Peyer's patch (tissue), 4 donors: ENCODE results near the gene ZNF425.
"Not testable (repeated sequence)": the region's sequence is repeated elsewhere in the genome, so short reads cannot be mapped to it uniquely, and the experiment has no call there.

ENCODE experiments used
- POLR2A ChIP-seq, 2 donors: fragments of 450-650 bp; IDR thresholded peaks; one replicate each; pipeline ENCODE4 v1.5.1; 2017; ENCODE audit warnings: antibody characterized with exemption in 2 of 2, mild to moderate bottlenecking in 2 of 2, moderate library complexity in 2 of 2
- TF ChIP-seq, protein P1 (sequence below), 6 experiments: fragments of 450-650 bp in 4 of 6; fragments of 200-600 bp in 2 of 6; sonication (generic) in 1 of 6; IDR thresholded peaks; one replicate each; pipeline ENCODE4 v1.5.1; 2017 to 2019; ENCODE audit warnings: antibody characterized with exemption in 6 of 6, mild to moderate bottlenecking in 3 of 6, moderate library complexity in 1 of 6

DNA sequence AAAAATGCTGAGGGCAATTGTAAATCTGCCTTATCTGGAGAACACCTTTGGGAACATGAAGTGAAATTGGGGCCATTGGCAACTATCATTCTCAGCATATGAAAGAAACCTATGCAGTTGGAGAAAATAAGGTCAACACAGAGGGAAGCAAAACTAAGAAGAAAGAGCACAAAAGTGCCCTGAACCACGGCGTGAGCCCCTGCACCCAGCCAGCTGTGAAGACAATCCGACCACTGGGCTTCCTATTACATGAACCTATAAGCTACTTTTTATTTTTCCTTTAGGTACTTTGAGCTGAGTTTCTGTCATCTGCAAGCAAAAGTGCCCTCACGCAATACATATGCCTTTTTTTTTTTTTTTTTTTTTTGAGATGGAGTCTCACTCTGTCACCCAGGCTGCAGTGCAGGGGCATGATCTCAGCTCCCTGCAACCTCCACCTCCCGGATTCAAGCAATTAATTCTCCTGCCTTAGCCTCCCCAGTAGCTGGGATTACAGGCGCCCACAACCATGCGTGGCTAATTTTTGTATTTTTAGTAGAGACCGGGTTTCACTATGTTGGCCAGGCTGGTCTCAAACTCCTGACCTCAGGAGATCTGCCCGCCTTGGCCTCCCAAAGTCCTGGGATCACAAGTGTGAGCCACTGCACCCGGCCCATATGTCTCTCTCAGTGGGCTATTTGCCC lies 63.8 kb downstream of the ZNF425 start:
- TF ChIP-seq, protein P1, sequence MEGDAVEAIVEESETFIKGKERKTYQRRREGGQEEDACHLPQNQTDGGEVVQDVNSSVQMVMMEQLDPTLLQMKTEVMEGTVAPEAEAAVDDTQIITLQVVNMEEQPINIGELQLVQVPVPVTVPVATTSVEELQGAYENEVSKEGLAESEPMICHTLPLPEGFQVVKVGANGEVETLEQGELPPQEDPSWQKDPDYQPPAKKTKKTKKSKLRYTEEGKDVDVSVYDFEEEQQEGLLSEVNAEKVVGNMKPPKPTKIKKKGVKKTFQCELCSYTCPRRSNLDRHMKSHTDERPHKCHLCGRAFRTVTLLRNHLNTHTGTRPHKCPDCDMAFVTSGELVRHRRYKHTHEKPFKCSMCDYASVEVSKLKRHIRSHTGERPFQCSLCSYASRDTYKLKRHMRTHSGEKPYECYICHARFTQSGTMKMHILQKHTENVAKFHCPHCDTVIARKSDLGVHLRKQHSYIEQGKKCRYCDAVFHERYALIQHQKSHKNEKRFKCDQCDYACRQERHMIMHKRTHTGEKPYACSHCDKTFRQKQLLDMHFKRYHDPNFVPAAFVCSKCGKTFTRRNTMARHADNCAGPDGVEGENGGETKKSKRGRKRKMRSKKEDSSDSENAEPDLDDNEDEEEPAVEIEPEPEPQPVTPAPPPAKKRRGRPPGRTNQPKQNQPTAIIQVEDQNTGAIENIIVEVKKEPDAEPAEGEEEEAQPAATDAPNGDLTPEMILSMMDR (IDR thresholded peaks at IDR 0.05), result not testable (repeated sequence)
- not testable (repeated sequence) for TF ChIP-seq POLR2A (IDR thresholded peaks at IDR 0.05)
